Measurements from ENCODE around the gene PNKP.

Gene PNKP

DNA sequence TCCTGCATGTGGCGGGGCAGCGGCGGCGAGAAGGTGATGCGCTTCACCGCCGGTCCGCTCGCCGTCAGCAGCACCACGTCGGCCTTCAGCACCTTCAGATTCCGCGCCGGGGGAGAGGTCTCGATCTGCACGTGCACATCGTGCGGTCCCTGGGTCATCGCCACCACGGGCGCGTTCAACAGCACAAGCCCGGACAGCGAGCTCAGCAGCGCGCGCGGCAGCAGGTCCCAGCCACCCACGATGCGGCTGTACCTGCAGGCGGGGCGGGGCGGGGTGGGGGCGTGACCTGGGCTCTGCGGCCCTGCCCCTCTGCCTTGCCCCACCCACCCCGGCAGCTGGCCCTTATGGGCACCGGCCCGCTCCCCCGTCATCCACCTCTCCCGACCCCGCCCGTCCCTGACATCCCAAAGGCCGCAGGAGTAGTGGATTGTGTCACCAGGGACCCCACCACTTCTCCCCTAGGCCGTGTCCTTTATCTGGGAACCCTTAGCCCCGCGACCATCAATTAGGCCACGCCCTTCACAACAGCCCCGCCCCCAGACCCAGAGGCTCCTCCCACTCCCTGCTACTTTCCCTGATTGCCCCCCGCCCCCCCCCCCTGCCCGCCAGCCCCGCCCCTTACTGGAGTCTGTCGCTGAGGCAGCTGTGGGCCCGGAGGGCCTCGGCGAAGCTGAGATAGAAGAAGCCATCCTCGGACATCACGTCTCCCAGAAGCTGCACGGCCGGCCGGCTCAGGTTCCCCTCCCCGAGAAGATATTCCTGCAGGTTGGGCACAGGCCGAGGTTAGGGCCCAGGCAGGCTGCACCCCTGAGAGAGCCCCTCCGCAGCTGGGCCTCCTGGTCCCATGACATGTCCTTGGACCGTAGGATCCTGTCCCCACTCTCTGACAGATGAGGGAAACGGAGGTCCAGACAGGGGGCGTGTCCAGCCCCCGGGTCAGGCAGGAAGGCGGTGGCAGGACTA lies 23.3 kb upstream of the PNKP start:
- Histone ChIP-seq H3K36me3 (ENCODE audit: control insufficient read depth in 2 of 2, insufficient read depth in 1 of 2, low read length in 2 of 2) (peaks cover 0 to 2% of the 10 kb centered on the region in 2 experiments; a peak in 1 of 3 replicates), H3K4me1 (ENCODE audit: control insufficient read depth, insufficient read depth, low read length) (no peaks in the 10 kb centered on the region), H3K27ac (ENCODE audit: extremely low read depth, low read depth, low read length) (peak overlapping the region; percentile 17; the same call in 1 of the 2 replicates), H3K9me3 (ENCODE audit: control insufficient read depth, insufficient read depth, low read depth, low read length) (no peaks in the 10 kb centered on the region), H3K4me3 (ENCODE audit: low read depth, low read length) (peak overlapping the region; percentile 32)
- ChIA-PET POLR2A (interaction anchor here (0.5 to 3.7 kb wide), 9 partner anchors 9 to 39 kb away, joined by 3 to 27 read pairs (median 4); partner anchors contain the start of genes AKT1S1, ATF5, NUP62 and TBC1D17), CTCF (interaction anchor here (0.5 to 1.2 kb wide), 6 partner anchors 9 to 152 kb away, joined by 3 to 10 read pairs (median 4); no protein-coding TSS in a partner anchor)
- TF ChIP-seq ZNF626 (tag by site-specific recombination; IDR thresholded peaks at IDR 0.05) (no peak), ZBTB7A (tag by site-specific recombination; IDR thresholded peaks at IDR 0.05; ENCODE audit: low read depth) (no peak), ZNF623 (tag by site-specific recombination; IDR thresholded peaks at IDR 0.05) (no peak), ZNF792 (tag by site-specific recombination; IDR thresholded peaks at IDR 0.05) (no peak), ZNF324 (tag by site-specific recombination; IDR thresholded peaks at IDR 0.05) (no peak), ZNF23 (tag by site-specific recombination; IDR thresholded peaks at IDR 0.05; ENCODE audit: borderline replicate concordance) (no peak), ZNF677 (tag by site-specific recombination; IDR thresholded peaks at IDR 0.05) (no peak), ZBTB11 (tag by site-specific recombination; conservative IDR thresholded peaks at IDR 0.05; ENCODE audit: low read depth) (no peak), ZNF518A (tag by site-specific recombination; conservative IDR thresholded peaks at IDR 0.05; ENCODE audit: low read depth) (no peak), ZBTB8A (tag by site-specific recombination; IDR thresholded peaks at IDR 0.05) (no peak), MYNN (tag by site-specific recombination; IDR thresholded peaks at IDR 0.05; ENCODE audit: borderline replicate concordance) (no peak), ZNF843 (tag by site-specific recombination; IDR thresholded peaks at IDR 0.05) (no peak)
- TF ChIP-seq, protein P1, sequence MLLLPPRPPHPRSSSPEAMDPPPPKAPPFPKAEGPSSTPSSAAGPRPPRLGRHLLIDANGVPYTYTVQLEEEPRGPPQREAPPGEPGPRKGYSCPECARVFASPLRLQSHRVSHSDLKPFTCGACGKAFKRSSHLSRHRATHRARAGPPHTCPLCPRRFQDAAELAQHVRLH (tag by site-specific recombination; IDR thresholded peaks at IDR 0.05): peak; percentile 45; the same call in 1 of the 2 replicates
- TF ChIP-seq, protein P2, sequence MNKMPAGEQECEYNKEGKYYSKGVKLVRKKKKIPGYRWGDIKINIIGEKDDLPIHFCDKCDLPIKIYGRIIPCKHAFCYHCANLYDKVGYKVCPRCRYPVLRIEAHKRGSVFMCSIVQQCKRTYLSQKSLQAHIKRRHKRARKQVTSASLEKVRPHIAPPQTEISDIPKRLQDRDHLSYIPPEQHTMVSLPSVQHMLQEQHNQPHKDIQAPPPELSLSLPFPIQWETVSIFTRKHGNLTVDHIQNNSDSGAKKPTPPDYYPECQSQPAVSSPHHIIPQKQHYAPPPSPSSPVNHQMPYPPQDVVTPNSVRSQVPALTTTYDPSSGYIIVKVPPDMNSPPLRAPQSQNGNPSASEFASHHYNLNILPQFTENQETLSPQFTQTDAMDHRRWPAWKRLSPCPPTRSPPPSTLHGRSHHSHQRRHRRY (tag by site-specific recombination; IDR thresholded peaks at IDR 0.05): no peak
- TF ChIP-seq, protein P3, sequence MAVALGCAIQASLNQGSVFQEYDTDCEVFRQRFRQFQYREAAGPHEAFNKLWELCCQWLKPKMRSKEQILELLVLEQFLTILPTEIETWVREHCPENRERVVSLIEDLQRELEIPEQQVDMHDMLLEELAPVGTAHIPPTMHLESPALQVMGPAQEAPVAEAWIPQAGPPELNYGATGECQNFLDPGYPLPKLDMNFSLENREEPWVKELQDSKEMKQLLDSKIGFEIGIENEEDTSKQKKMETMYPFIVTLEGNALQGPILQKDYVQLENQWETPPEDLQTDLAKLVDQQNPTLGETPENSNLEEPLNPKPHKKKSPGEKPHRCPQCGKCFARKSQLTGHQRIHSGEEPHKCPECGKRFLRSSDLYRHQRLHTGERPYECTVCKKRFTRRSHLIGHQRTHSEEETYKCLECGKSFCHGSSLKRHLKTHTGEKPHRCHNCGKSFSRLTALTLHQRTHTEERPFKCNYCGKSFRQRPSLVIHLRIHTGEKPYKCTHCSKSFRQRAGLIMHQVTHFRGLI (tag by site-specific recombination; IDR thresholded peaks at IDR 0.05): no peak
- TF ChIP-seq, protein P4, sequence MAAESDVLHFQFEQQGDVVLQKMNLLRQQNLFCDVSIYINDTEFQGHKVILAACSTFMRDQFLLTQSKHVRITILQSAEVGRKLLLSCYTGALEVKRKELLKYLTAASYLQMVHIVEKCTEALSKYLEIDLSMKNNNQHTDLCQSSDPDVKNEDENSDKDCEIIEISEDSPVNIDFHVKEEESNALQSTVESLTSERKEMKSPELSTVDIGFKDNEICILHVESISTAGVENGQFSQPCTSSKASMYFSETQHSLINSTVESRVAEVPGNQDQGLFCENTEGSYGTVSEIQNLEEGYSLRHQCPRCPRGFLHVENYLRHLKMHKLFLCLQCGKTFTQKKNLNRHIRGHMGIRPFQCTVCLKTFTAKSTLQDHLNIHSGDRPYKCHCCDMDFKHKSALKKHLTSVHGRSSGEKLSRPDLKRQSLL (tag by site-specific recombination; IDR thresholded peaks at IDR 0.05): no peak
- TF ChIP-seq, protein P5, sequence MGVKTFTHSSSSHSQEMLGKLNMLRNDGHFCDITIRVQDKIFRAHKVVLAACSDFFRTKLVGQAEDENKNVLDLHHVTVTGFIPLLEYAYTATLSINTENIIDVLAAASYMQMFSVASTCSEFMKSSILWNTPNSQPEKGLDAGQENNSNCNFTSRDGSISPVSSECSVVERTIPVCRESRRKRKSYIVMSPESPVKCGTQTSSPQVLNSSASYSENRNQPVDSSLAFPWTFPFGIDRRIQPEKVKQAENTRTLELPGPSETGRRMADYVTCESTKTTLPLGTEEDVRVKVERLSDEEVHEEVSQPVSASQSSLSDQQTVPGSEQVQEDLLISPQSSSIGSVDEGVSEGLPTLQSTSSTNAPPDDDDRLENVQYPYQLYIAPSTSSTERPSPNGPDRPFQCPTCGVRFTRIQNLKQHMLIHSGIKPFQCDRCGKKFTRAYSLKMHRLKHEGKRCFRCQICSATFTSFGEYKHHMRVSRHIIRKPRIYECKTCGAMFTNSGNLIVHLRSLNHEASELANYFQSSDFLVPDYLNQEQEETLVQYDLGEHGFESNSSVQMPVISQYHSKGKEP (tag by site-specific recombination; IDR thresholded peaks at IDR 0.05): no peak

Data from HEK293 (cell line).